Measurements from ENCODE around the gene RRBP1. TPM values are rescaled to one million over a fixed set of nuclear protein-coding genes. Genes with fewer than 3 reads are reported as not detected.

RRBP1 gene
- total RNA-seq, 1 experiment from 2014 or later, result 55.8 TPM

GRCh38 chr20:17614176-17614811 is 67.7 kb downstream of the RRBP1 start:
- DNase-seq (ENCODE audit: extremely low read depth, low read depth), result peak; percentile 18

GRCh38 chr20:17613328-17614175 is 68.5 kb downstream of the RRBP1 start:
- DNase-seq (ENCODE audit: extremely low read depth, low read depth), result no peak

- no peak for DNase-seq (ENCODE audit: extremely low read depth, low read depth)
Measured at GRCh38 chr20:17612992-17613327, 69.1 kb downstream of the RRBP1 start.

- no peak for DNase-seq (ENCODE audit: extremely low read depth, low read depth)
Measured at GRCh38 chr20:17612287-17612991, 69.6 kb downstream of the RRBP1 start.

GRCh38 chr20:17611540-17612286 is 70.3 kb downstream of the RRBP1 start:
- DNase-seq (ENCODE audit: extremely low read depth, low read depth), result peak; percentile 16

- DNase-seq (ENCODE audit: extremely low read depth, low read depth), result no peak
Measured at GRCh38 chr20:17611290-17611539, 70.8 kb downstream of the RRBP1 start.

GRCh38 chr20:17610566-17611289 is 71.3 kb downstream of the RRBP1 start:
- DNase-seq (ENCODE audit: extremely low read depth, low read depth), result no peak

- DNase-seq (ENCODE audit: extremely low read depth, low read depth), result no peak
Measured at GRCh38 chr20:17609811-17610377, 72.1 kb downstream of the RRBP1 start.

- DNase-seq (ENCODE audit: extremely low read depth, low read depth), result no peak
Measured at GRCh38 chr20:17608701-17609497, 73.1 kb downstream of the RRBP1 start.

- DNase-seq (ENCODE audit: extremely low read depth, low read depth), result no peak
Measured at GRCh38 chr20:17606001-17606400, 76.0 kb downstream of the RRBP1 start.

GRCh38 chr20:17605131-17605660 is 76.8 kb downstream of the RRBP1 start:
- DNase-seq (ENCODE audit: extremely low read depth, low read depth), result no peak

GRCh38 chr20:17602493-17602892 is 79.5 kb downstream of the RRBP1 start:
- no peak for DNase-seq (ENCODE audit: extremely low read depth, low read depth)

- no peak for DNase-seq (ENCODE audit: extremely low read depth, low read depth)
Measured at GRCh38 chr20:17601957-17602356, 80.1 kb downstream of the RRBP1 start.

GRCh38 chr20:17598013-17598550 is 84.0 kb downstream of the RRBP1 start:
- no peak for DNase-seq (ENCODE audit: extremely low read depth, low read depth)

- DNase-seq (ENCODE audit: extremely low read depth, low read depth), result no peak
Measured at GRCh38 chr20:17595856-17596255, 86.2 kb downstream of the RRBP1 start.

GRCh38 chr20:17594443-17594842 is 87.6 kb downstream of the RRBP1 start:
- no peak for DNase-seq (ENCODE audit: extremely low read depth, low read depth)

- no peak for DNase-seq (ENCODE audit: extremely low read depth, low read depth)
Measured at GRCh38 chr20:17593902-17594301, 88.1 kb downstream of the RRBP1 start.

GRCh38 chr20:17590245-17590644 is 91.8 kb downstream of the RRBP1 start:
- no peak for DNase-seq (ENCODE audit: extremely low read depth, low read depth)
